Measurements from ENCODE around the gene ANLN.

Gene ANLN

DNA sequence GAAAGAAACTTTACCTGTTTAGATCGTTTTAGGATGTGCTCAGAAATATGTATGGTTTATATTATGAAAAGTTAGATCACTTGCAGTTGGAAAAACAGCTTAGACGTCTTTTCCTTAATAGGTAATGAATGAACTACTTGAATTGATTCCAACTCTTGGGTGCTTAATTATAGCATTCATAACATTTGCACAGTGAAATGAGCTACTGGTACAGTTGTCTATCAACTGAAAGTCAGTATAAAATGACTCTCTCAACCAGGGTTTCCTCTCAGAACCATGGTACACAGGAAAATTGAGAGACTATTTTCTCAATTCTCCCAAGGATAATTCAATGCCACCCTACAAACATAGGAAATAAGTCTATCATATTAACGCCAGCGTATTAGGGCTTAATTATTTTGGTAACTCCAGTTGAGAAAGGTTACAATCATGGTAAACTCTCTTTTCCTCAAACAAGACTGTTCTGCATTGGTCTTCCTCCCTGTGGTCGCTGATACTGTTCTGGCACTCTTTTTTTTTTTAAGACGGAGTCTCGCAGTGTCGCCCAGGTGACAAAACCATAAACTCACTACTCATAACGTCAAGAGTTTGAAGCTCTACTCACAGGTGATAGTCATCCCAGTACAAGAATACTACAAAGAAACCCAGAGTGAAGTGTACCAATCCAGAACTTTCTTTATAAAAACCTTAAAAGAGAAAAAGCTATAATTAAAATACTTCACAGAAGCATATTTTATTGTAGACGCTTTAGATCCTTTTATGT is 2.0 kb downstream of the ANLN start:
- TF ChIP-seq, protein P1, sequence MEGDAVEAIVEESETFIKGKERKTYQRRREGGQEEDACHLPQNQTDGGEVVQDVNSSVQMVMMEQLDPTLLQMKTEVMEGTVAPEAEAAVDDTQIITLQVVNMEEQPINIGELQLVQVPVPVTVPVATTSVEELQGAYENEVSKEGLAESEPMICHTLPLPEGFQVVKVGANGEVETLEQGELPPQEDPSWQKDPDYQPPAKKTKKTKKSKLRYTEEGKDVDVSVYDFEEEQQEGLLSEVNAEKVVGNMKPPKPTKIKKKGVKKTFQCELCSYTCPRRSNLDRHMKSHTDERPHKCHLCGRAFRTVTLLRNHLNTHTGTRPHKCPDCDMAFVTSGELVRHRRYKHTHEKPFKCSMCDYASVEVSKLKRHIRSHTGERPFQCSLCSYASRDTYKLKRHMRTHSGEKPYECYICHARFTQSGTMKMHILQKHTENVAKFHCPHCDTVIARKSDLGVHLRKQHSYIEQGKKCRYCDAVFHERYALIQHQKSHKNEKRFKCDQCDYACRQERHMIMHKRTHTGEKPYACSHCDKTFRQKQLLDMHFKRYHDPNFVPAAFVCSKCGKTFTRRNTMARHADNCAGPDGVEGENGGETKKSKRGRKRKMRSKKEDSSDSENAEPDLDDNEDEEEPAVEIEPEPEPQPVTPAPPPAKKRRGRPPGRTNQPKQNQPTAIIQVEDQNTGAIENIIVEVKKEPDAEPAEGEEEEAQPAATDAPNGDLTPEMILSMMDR (IDR thresholded peaks at IDR 0.05; ENCODE audit: extremely low read depth, missing control alignments) = no peak

DNA sequence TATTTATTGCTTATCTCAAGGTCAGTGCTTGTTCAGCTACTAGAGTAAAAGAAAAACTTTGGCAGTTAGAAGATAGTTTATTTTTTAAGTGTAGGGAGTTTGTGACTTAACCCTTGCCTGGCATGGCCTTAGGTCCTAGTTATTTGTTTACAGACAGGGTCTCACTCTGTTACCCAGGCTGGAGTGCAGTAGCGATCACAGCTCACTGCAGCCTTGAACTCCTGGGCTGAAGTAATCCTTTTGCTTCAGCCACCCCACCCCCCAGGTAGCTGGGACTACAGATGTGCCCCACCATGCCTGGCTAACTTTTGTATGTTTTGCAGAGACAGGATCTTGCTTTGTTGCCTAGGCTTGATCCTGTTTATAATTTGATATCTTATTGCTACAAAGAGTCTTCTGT is 4.2 kb downstream of the ANLN start:
- no peak for DNase-seq (ENCODE audit: low spot score)
- TF ChIP-seq, protein P1 (IDR thresholded peaks at IDR 0.05; ENCODE audit: extremely low read depth, missing control alignments) = no peak

More for the DNA sequence above, 2.0 kb downstream of the ANLN start:
- peak; percentile 43 for DNase-seq (ENCODE audit: low spot score)

DNA sequence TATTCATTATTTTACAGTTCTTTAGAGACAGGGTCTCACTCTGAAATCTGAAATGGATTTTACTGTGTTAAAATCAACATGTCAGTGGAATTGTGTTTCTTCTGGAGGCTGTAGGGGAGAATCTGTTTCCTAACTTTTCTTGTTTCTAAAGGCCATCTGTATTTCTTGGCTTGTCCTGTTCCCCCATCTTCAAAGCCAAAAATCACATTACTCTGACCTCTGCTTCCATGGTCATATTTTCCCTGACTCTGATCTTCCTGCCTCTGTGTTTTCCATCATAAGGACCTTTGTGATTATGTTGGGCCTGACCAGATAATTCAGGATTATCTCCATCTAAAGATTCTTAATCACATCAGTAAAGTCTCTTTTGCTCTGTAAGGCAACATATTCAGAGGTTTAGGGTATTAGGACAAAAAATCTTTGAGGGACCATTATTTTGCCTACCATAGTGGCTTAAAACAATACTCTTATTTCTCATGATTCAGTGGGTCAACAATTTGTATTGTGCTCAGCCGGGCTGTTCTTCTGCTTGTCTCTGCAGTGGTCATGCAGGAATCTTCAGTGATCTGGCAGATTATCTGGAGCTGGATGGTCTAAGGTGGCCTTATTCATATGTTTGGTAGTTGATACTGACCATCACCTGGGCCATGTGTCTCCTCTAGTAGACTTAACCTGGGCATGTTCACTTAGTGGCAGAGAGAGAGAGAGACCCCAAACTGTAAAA is 5.7 kb downstream of the ANLN start:
- no peak for DNase-seq (ENCODE audit: low spot score)
- TF ChIP-seq, protein P1 (IDR thresholded peaks at IDR 0.05; ENCODE audit: extremely low read depth, missing control alignments) = no peak

DNA sequence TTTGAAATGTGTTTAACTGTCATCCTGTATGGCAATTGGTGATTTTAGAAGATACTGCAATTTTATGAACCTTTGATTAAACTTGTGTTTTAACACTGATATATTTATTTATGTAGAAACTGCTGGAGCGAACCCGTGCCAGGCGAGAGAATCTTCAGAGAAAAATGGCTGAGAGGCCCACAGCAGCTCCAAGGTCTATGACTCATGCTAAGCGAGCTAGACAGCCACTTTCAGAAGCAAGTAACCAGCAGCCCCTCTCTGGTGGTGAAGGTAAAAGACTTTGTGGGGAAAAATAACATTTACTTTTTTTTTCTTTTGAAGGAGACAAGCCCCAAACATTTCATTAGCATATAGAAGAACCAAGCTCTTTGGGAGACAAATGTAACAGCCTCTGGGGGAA is 6.5 kb downstream of the ANLN start:
- TF ChIP-seq, protein P1 (IDR thresholded peaks at IDR 0.05; ENCODE audit: extremely low read depth, missing control alignments) = no peak
- no peak for DNase-seq (ENCODE audit: low spot score)

DNA sequence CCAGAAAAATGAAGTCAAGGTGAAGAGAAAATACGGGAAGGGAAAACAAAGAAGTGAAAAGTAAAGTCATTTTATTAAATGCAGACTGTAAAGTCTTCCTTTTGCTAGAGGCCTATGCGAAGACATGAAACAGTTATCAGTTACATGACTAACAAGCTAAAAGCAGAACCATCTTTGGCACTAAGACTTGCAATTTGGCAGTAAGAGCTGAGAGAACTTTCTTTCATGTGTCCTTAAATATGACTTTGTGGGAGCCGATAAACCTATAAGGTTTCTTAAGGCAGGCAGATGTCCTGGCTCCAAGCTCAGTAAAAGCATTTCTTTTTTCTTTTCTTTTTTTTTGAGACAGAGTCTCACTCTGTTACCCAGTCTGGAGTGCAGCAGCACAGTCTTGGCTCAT is 10.4 kb downstream of the ANLN start:
- no peak for DNase-seq (ENCODE audit: low spot score)
- TF ChIP-seq, protein P1 (IDR thresholded peaks at IDR 0.05; ENCODE audit: extremely low read depth, missing control alignments) = no peak

DNA sequence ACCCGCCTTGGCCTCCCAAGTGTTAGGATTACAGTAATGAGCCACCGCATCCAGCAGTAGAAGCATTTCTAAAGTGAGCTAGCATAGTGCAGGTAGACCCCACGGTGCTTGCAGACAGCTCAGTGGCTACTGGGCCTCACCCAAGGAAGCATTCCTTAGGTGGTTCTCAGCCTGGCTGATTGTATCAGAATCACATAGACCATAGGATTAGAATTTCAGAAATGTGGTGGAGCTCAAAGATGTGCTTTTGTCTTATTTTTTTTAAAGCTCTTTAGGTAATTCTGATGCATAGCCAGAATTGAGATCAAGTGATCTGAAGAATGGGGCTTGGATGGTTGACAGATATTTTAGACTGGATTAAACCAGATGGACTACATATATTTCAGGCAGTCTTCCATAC is 10.9 kb downstream of the ANLN start:
- TF ChIP-seq, protein P1 (IDR thresholded peaks at IDR 0.05; ENCODE audit: extremely low read depth, missing control alignments) = no peak
- DNase-seq (ENCODE audit: low spot score) = no peak

DNA sequence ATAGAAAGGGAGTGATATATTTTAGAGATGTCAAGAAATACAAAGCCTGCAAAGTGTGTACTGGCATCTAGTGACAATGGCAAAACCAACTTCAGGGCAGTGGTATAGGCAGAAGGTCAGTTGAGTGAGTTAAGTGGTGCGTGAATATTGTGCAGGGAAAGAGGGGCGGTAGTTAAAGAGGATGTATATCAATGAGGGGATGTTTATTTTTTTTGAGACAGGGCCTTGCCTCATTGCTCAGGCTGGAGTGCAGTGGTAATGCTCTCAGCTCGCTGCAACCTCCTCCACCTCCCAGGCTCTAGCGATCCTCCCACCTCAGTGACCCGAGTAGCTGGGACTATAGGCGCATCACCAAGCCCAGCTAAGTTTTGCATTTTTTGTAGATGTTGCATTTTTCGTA is 13.8 kb downstream of the ANLN start:
- no peak for DNase-seq (ENCODE audit: low spot score)

More for the DNA sequence above, 13.8 kb downstream of the ANLN start:
- TF ChIP-seq, protein P1 (IDR thresholded peaks at IDR 0.05; ENCODE audit: extremely low read depth, missing control alignments) = no peak

All from GM20000 (cell line).